Endothelial cell of umbilical vein (primary cell): ENCODE measurements around the gene HRK. TPM values are rescaled to one million over a fixed set of nuclear protein-coding genes. Genes with fewer than 3 reads are reported as not detected.
"Not testable (repeated sequence)": the region's sequence is repeated elsewhere in the genome, so short reads cannot be mapped to it uniquely, and the experiment has no call there.

ENCODE experiments used
- BruUV-seq: library from RNA; stranded (reverse); fragments of 400-500 nt; replicated peaks from 2 replicates; lab custom pipeline; 2021; lab: Mats Ljungman, UMichigan
- CTCF ChIA-PET: fragments of 300-600, 350-600 bp; sonication (Branson Sonifier 250); formaldehyde crosslinking; loops from one replicate; lab custom pipeline; 2021; ENCODE audit warnings: antibody characterized with exemption, inconsistent platforms; lab: Charles Lee
- POLR2A ChIA-PET: fragments of 300-600, 350-600 bp; sonication (Branson Sonifier 250); formaldehyde crosslinking; loops from one replicate; lab custom pipeline; 2021; ENCODE audit warnings: antibody characterized with exemption, inconsistent platforms; lab: Charles Lee
- DNase-seq: peaks from one replicate; pipeline ENCODE4 v3.0.0-alpha.2; 2011; ENCODE audit warnings: low read depth, low spot score
- FAIRE-seq: peaks from 2 replicates; lab custom pipeline; 2011; peaks lifted over from hg19 to GRCh38; lab: Jason Lieb, UNC
- H2AFZ ChIP-seq: 2 replicates; pipeline ENCODE4 v1.6.0; 2012; ENCODE audit warnings: low read depth, low read length, control low read depth, inconsistent platforms
- H3K27ac ChIP-seq: 2 replicates; pipeline ENCODE4 v1.5.1; 2011; ENCODE audit warnings: low read depth, mild to moderate bottlenecking, control low read depth, low read length, moderate library complexity; ENCODE audit not compliant: insufficient read depth
- H3K27me3 ChIP-seq, 2 experiments: 2 replicates each; pipeline versions ENCODE4 v1.6.0 to v1.6.1; 2011; ENCODE audit warnings: low read length in 2 of 2, mixed read lengths in 1 of 2; ENCODE audit not compliant: control insufficient read depth in 2 of 2, insufficient read depth in 2 of 2
- H3K36me3 ChIP-seq, 2 experiments: 2 replicates in 1 of 2; 3 replicates in 1 of 2; pipeline ENCODE4 v1.5.1; 2011; ENCODE audit warnings: low read length in 2 of 2, mild to moderate bottlenecking in 1 of 2, moderate library complexity in 1 of 2; ENCODE audit not compliant: control insufficient read depth in 2 of 2, insufficient read depth in 2 of 2; ENCODE audit errors: extremely low read depth in 1 of 2
- H3K4me1 ChIP-seq: 3 replicates; pipeline ENCODE4 v1.5.1; 2011; ENCODE audit warnings: mild to moderate bottlenecking, low read length; ENCODE audit not compliant: control insufficient read depth, insufficient read depth; ENCODE audit errors: extremely low read depth
- H3K4me2 ChIP-seq: 2 replicates; pipeline ENCODE4 v1.6.1; 2011; ENCODE audit warnings: low read length, control low read depth, mixed read lengths; ENCODE audit not compliant: insufficient read depth
- H3K4me3 ChIP-seq, 3 experiments: fragments of 200-600 bp in 1 of 3; sonication (generic), shearing (Covaris generic) in 1 of 3; replicated peaks in 1 of 3; 2 replicates each; pipeline ENCODE4 v1.5.1; 2011 to 2016; ENCODE audit warnings: control low read depth in 3 of 3, low read length in 3 of 3, mild to moderate bottlenecking in 2 of 3, inconsistent platforms in 1 of 3, low read depth in 1 of 3, moderate library complexity in 1 of 3; ENCODE audit not compliant: insufficient read depth in 1 of 3
- H3K79me2 ChIP-seq: 2 replicates; pipeline ENCODE4 v1.6.0; 2012; ENCODE audit warnings: low read length, inconsistent platforms; ENCODE audit not compliant: control insufficient read depth, insufficient read depth
- H3K9ac ChIP-seq: replicated peaks from 2 replicates; pipeline ENCODE3; 2011; ENCODE audit warnings: low read length, control low read depth; ENCODE audit not compliant: insufficient read depth; ENCODE audit errors: extremely low read depth
- H3K9me1 ChIP-seq: replicated peaks from 3 replicates; pipeline ENCODE4 v1.6.0; 2011; ENCODE audit warnings: mild to moderate bottlenecking, low read length; ENCODE audit not compliant: control insufficient read depth, insufficient read depth; ENCODE audit errors: extremely low read depth
- H3K9me3 ChIP-seq: replicated peaks from 2 replicates; pipeline ENCODE4 v1.5.1; 2012; ENCODE audit warnings: low read length, inconsistent platforms; ENCODE audit not compliant: control insufficient read depth, insufficient read depth
- H4K20me1 ChIP-seq: replicated peaks from 2 replicates; pipeline ENCODE3; 2011; ENCODE audit warnings: mild to moderate bottlenecking, low read length; ENCODE audit not compliant: control insufficient read depth, insufficient read depth; ENCODE audit errors: extremely low read depth
- JUN ChIP-seq: IDR thresholded peaks from 2 replicates; pipeline ENCODE4 v1.6.1; 2011; ENCODE audit warnings: borderline replicate concordance, low read depth; ENCODE audit not compliant: insufficient read length, insufficient read depth
- MYC ChIP-seq: IDR thresholded peaks from one replicate; pipeline ENCODE4 v1.6.1; 2011; ENCODE audit warnings: mild to moderate bottlenecking, low read depth, low read length
- POLR2AphosphoS5 ChIP-seq: IDR thresholded peaks from 2 replicates; pipeline ENCODE4 v1.6.1; 2012; ENCODE audit warnings: low read depth, mild to moderate bottlenecking, control low read depth, low read length, moderate library complexity; ENCODE audit not compliant: insufficient read depth
- dilution Hi-C: fragments of 300-500 bp; cut with MboI; formaldehyde crosslinking; loops from one replicate; pipeline ENCODE4 v1.15.0; 2019; ENCODE audit warnings: low sequenced_read_pairs; ENCODE audit not compliant: extremely low pct_ligation_motif_present
- intact Hi-C: fragments of 100-400 bp; cut with micrococcal nuclease; formaldehyde crosslinking; loops from one replicate; pipeline ENCODE4 v1.10.0; 2022
- polyA plus RNA-seq, 4 experiments: library from polyadenylated mRNA; depleted of rRNA in 3 of 4; stranded (reverse) in 3 of 4; unstranded in 1 of 4; fragments of >200 nt; gene quantifications; 2 replicates each; pipeline versions ENCODE4 v1.2.1 to v1.2.3, GENCODE V29; 2011 to 2012; ENCODE audit warnings: missing spikeins in 1 of 4
- total RNA-seq: library from RNA; stranded (reverse); gene quantifications from 2 replicates; pipeline ENCODE4 v1.2.3, GENCODE V29; 2021

The HRK gene
- total and polyA plus RNA-seq, 2 donors (not counting 3 experiments of a cell fraction or from before 2014, with no cell fraction given): not detected

DNA sequence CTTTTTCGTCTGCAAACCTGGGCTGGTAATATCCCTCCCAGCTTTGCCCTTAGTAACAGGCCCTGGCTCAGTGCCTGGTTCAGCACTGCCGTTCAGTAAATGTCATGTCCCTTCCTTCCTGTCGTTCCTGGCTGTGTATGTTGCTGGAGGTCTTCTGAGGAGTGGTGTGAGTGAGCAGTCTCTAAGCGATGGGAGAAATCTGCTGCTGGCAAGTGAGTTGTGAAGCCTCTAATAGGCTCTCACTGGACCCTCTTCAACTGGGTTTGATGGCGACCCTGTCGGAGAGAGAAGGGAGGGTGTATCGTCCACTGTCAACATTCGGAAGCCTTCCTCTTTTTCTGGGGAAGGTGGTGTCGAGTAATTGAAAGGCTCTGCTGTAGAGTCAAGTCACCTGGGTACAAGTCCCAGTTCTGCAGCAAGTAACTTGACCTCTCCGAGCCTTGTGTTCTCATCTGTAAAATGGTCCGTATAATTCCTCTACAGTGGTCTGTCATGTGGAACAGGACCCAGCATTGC, 62.8 kb downstream of the HRK start:
- intact Hi-C loops: loop anchor here (2.0 kb wide), 1 partner anchor 92 kb away; the partner anchor contains the start of gene FBXW8
- CTCF ChIA-PET: interaction anchor here (0.8 kb wide), 1 partner anchor 109 kb away, joined by 3 read pairs; no protein-coding TSS in a partner anchor
- peak; percentile 59 for DNase-seq

DNA sequence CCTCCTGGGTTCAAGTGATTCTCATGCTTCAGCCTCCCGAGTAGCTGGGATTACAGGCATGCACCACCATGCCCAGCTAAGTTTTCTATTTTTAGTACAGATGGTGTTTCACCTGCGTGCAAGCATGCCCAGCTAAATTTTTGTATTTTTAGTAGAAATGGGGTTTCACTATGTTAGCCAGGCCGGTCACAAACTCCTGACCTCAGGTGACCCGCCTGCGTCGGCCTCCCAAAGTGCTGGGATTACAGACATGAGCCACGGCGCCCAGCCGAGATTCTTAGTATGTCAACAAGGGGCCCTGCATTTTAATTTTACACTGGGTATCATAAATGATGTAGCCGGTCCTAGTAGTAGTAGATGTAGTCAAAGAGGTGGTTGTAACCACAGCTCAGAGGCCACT, 66.5 kb downstream of the HRK start:
- H3K9me3 ChIP-seq, BruUV-seq, CTCF ChIA-PET, H3K79me2 ChIP-seq, dilution Hi-C loops, H2AFZ ChIP-seq, H3K36me3 ChIP-seq, POLR2A ChIA-PET, H4K20me1 ChIP-seq, H3K27me3 ChIP-seq, DNase-seq, H3K9me1 ChIP-seq, H3K27ac ChIP-seq, FAIRE-seq, H3K9ac ChIP-seq, H3K4me3 ChIP-seq, intact Hi-C loops, H3K4me2 ChIP-seq: not testable (repeated sequence)
- peaks cover 13% of the 10 kb centered on the region for H3K4me1 ChIP-seq

More for the DNA sequence above, 62.8 kb downstream of the HRK start:
- Histone ChIP-seq H3K4me3 (peak overlapping the region; percentile 62 to 84 (median 76)), H3K27me3 (peaks cover 0 to 1% of the 10 kb centered on the region in 2 experiments), H3K9ac (peak overlapping the region; percentile 100), H3K4me2 (peak overlapping the region; percentile 74), H3K36me3 (no peaks in the 10 kb centered on the region), H3K27ac (peak overlapping the region; percentile 86), H3K9me3 (no peaks in the 10 kb centered on the region), H3K9me1 (no peaks in the 10 kb centered on the region), H4K20me1 (no peaks in the 10 kb centered on the region), H3K4me1 (peaks cover 13% of the 10 kb centered on the region), H3K79me2 (no peaks in the 10 kb centered on the region), H2AFZ (peak overlapping the region; percentile 98)
- BruUV-seq: TSS peak; percentile 68
- TF ChIP-seq JUN (no peak), POLR2AphosphoS5 (peak; percentile 35), MYC (no peak)
- dilution Hi-C loops: no loop called here
- POLR2A ChIA-PET: no interaction called here
- FAIRE-seq: peak; percentile 15
